GM23338 (cell line): ENCODE data around the gene TCN1. TPM values are rescaled to one million over a fixed set of nuclear protein-coding genes. Genes with fewer than 3 reads are reported as not detected.

ENCODE experiments used
- ATAC-seq: fragments of 200-7000 bp; cut with Tn5 transposase; 3 replicates; pipeline ENCODE4 v1.9.1; 2020
- DNase-seq: peaks from one replicate; pipeline ENCODE4 v3.0.0-alpha.2; 2015; ENCODE audit warnings: low spot score
- H2AFZ ChIP-seq: fragments of 200-600 bp; sonication (generic); 2 replicates; pipeline ENCODE4 v1.8.0; 2016; ENCODE audit warnings: antibody characterized with exemption, mild to moderate bottlenecking, moderate library complexity
- H3F3A ChIP-seq: fragments of 200-600 bp; sonication (generic); replicated peaks from 2 replicates; pipeline ENCODE4 v1.8.0; 2017; ENCODE audit warnings: antibody characterized with exemption, mixed run types, low read depth
- H3K27ac ChIP-seq: fragments of 200-600 bp; sonication (generic); 2 replicates; pipeline ENCODE4 v1.6.1; 2016; ENCODE audit warnings: low read depth
- H3K27me3 ChIP-seq: fragments of 200-600 bp; sonication (generic); 2 replicates; pipeline ENCODE4 v1.8.0; 2016; ENCODE audit warnings: mild to moderate bottlenecking, mixed run types, moderate library complexity; ENCODE audit not compliant: insufficient read depth
- H3K36me3 ChIP-seq: fragments of 200-600 bp; sonication (generic); 2 replicates; pipeline ENCODE4 v1.8.0; 2016; ENCODE audit warnings: mild to moderate bottlenecking; ENCODE audit not compliant: insufficient read depth
- H3K4me1 ChIP-seq: fragments of 200-600 bp; sonication (generic); 2 replicates; pipeline ENCODE4 v1.8.0; 2016; ENCODE audit warnings: mild to moderate bottlenecking, moderate library complexity; ENCODE audit not compliant: insufficient read depth
- H3K4me2 ChIP-seq: fragments of 200-600 bp; sonication (generic); 2 replicates; pipeline ENCODE4 v1.7.1; 2017; ENCODE audit warnings: mixed run types
- H3K4me3 ChIP-seq: fragments of 200-600 bp; sonication (generic); 2 replicates; pipeline ENCODE4 v1.6.1; 2016; ENCODE audit warnings: mixed run types
- H3K79me2 ChIP-seq: fragments of 200-600 bp; sonication (generic); replicated peaks from 2 replicates; pipeline ENCODE4 v1.8.0; 2017; ENCODE audit warnings: mild to moderate bottlenecking; ENCODE audit not compliant: insufficient read depth
- H3K9me2 ChIP-seq: fragments of 200-600 bp; sonication (generic); 2 replicates; pipeline ENCODE4 v1.8.0; 2017; ENCODE audit not compliant: insufficient read depth
- H4K20me1 ChIP-seq: fragments of 200-600 bp; sonication (generic); replicated peaks from 2 replicates; pipeline ENCODE4 v1.8.0; 2017; ENCODE audit warnings: mild to moderate bottlenecking; ENCODE audit not compliant: insufficient read depth
- H3K27ac Mint-ChIP-seq: 2 replicates; pipeline ENCODE4 v1.8.0; 2020; ENCODE audit warnings: inconsistent platforms, mild to moderate bottlenecking, moderate library complexity, mixed read lengths
- H3K27me3 Mint-ChIP-seq: 3 replicates; pipeline ENCODE4 v1.8.0; 2022; ENCODE audit warnings: low read depth, mild to moderate bottlenecking, moderate library complexity, mixed read lengths, inconsistent platforms; ENCODE audit not compliant: insufficient read depth, poor library complexity
- H3K36me3 Mint-ChIP-seq: 3 replicates; pipeline ENCODE4 v1.8.0; 2021; ENCODE audit warnings: low read depth, mild to moderate bottlenecking, inconsistent platforms, moderate library complexity, mixed read lengths
- H3K4me1 Mint-ChIP-seq: 3 replicates; pipeline ENCODE4 v1.8.0; 2020; ENCODE audit warnings: mild to moderate bottlenecking, inconsistent platforms, mixed read lengths
- H3K4me3 Mint-ChIP-seq: 3 replicates; pipeline ENCODE4 v1.8.0; 2021; ENCODE audit warnings: moderate library complexity, mild to moderate bottlenecking, inconsistent platforms, mixed read lengths
- H3K9me3 Mint-ChIP-seq: 3 replicates; pipeline ENCODE4 v1.8.0; 2020; ENCODE audit warnings: moderate library complexity, mild to moderate bottlenecking, inconsistent platforms, mixed read lengths
- CREB1 ChIP-seq: fragments of 250-450 bp; sonication (Bioruptor Pico); IDR thresholded peaks from 2 replicates; pipeline ENCODE4 v1.5.0; 2020; ENCODE audit warnings: low read depth, mild to moderate bottlenecking, moderate library complexity
- EZH2 ChIP-seq: fragments of 200-600 bp; sonication (generic); IDR thresholded peaks from one replicate; pipeline ENCODE4 v1.8.0; 2017; ENCODE audit warnings: antibody characterized with exemption, mild to moderate bottlenecking, low read depth; ENCODE audit not compliant: unreplicated experiment
- EZH2phosphoT487 ChIP-seq: fragments of 200-600 bp; sonication (generic); IDR thresholded peaks from one replicate; pipeline ENCODE4 v1.8.1; 2018; ENCODE audit warnings: antibody characterized with exemption; ENCODE audit not compliant: unreplicated experiment
- NANOG ChIP-seq: IDR thresholded peaks from 2 replicates; pipeline ENCODE4 v1.6.1; 2016; ENCODE audit warnings: antibody characterized with exemption, borderline replicate concordance
- STAT1 ChIP-seq: IDR thresholded peaks from one replicate; pipeline ENCODE4 v1.6.1; 2016; ENCODE audit warnings: antibody characterized with exemption; ENCODE audit not compliant: unreplicated experiment
- ZNF114 ChIP-seq: fragments of 250-450 bp; sonication (Bioruptor Pico); IDR thresholded peaks from 2 replicates; pipeline ENCODE4 v1.5.0; 2020; ENCODE audit warnings: mild to moderate bottlenecking, moderate library complexity
- polyA plus RNA-seq: library from polyadenylated mRNA; unstranded; fragments of >200 nt; fragmentation: Nextera tagmentation; extraction: Ambion mirVana; gene quantifications from 2 replicates; pipeline ENCODE4 v1.2.1, GENCODE V29; 2016
- total RNA-seq: library from RNA; depleted of rRNA; stranded (reverse); fragments of >200 nt; shearing (Covaris generic); gene quantifications from 2 replicates; pipeline ENCODE4 v1.2.3, GENCODE V29; 2014
- TF ChIP-seq, protein P1 (sequence below): fragments of 250-450 bp; sonication (Bioruptor Pico); IDR thresholded peaks from 2 replicates; pipeline ENCODE4 v1.5.0; 2020; ENCODE audit warnings: mild to moderate bottlenecking, moderate library complexity
- TF ChIP-seq, protein P2 (sequence below), 2 experiments: fragments of 200-600 bp in 1 of 2; sonication (generic) in 1 of 2; conservative IDR thresholded peaks; 2 replicates each; pipeline versions ENCODE4 v1.5.1 to v1.6.1; 2016 to 2017; ENCODE audit warnings: antibody characterized with exemption in 2 of 2, low read depth in 2 of 2, mild to moderate bottlenecking in 2 of 2, moderate library complexity in 1 of 2
- TF ChIP-seq, protein P3 (sequence below): IDR thresholded peaks from 2 replicates; pipeline ENCODE4 v1.6.1; 2016; ENCODE audit warnings: antibody characterized with exemption

TCN1 gene
- total and polyA plus RNA-seq, 2 experiments from 2014 or later, result not detected

DNA sequence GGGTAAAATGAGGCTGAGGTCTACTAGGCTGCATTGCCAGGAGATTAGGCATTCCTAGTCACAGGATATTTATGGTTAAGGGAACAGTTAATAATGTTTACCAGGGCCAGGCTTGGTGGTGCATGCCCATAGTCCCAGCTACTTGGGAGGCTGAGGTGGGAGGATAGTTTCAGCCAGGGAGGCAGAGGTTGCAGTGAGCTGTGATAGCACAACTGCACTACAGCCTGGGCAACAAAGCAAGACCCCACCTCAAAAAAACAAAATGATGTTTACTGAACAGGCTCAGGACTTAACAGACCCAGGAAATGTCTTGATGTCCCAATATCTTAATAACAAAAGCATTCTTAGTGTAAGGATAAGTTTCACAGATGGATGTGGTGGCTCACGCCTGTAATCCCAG is 52.9 kb downstream of the TCN1 start:
- H3K36me3 ChIP-seq, result peaks cover 7% of the 10 kb centered on the region; the same call in 1 of the 2 replicates
- peaks cover 25% of the 10 kb centered on the region for H3K36me3 Mint-ChIP-seq
- H3K4me3 ChIP-seq, result no peak overlapping the region
- ATAC-seq, result no peak
- H3K4me1 Mint-ChIP-seq, result peaks cover 52% of the 10 kb centered on the region
- H3F3A ChIP-seq, result no peaks in the 10 kb centered on the region
- H3K27ac Mint-ChIP-seq, result no peak overlapping the region
- no peak overlapping the region for H2AFZ ChIP-seq
- no peak overlapping the region for H3K4me2 ChIP-seq
- TF ChIP-seq ZNF114 (no peak), STAT1 (no peak), CREB1 (CRISPR knock-in tag) (no peak), EZH2 (no peak), NANOG (no peak), EZH2phosphoT487 (no peak)
- TF ChIP-seq, protein P1, sequence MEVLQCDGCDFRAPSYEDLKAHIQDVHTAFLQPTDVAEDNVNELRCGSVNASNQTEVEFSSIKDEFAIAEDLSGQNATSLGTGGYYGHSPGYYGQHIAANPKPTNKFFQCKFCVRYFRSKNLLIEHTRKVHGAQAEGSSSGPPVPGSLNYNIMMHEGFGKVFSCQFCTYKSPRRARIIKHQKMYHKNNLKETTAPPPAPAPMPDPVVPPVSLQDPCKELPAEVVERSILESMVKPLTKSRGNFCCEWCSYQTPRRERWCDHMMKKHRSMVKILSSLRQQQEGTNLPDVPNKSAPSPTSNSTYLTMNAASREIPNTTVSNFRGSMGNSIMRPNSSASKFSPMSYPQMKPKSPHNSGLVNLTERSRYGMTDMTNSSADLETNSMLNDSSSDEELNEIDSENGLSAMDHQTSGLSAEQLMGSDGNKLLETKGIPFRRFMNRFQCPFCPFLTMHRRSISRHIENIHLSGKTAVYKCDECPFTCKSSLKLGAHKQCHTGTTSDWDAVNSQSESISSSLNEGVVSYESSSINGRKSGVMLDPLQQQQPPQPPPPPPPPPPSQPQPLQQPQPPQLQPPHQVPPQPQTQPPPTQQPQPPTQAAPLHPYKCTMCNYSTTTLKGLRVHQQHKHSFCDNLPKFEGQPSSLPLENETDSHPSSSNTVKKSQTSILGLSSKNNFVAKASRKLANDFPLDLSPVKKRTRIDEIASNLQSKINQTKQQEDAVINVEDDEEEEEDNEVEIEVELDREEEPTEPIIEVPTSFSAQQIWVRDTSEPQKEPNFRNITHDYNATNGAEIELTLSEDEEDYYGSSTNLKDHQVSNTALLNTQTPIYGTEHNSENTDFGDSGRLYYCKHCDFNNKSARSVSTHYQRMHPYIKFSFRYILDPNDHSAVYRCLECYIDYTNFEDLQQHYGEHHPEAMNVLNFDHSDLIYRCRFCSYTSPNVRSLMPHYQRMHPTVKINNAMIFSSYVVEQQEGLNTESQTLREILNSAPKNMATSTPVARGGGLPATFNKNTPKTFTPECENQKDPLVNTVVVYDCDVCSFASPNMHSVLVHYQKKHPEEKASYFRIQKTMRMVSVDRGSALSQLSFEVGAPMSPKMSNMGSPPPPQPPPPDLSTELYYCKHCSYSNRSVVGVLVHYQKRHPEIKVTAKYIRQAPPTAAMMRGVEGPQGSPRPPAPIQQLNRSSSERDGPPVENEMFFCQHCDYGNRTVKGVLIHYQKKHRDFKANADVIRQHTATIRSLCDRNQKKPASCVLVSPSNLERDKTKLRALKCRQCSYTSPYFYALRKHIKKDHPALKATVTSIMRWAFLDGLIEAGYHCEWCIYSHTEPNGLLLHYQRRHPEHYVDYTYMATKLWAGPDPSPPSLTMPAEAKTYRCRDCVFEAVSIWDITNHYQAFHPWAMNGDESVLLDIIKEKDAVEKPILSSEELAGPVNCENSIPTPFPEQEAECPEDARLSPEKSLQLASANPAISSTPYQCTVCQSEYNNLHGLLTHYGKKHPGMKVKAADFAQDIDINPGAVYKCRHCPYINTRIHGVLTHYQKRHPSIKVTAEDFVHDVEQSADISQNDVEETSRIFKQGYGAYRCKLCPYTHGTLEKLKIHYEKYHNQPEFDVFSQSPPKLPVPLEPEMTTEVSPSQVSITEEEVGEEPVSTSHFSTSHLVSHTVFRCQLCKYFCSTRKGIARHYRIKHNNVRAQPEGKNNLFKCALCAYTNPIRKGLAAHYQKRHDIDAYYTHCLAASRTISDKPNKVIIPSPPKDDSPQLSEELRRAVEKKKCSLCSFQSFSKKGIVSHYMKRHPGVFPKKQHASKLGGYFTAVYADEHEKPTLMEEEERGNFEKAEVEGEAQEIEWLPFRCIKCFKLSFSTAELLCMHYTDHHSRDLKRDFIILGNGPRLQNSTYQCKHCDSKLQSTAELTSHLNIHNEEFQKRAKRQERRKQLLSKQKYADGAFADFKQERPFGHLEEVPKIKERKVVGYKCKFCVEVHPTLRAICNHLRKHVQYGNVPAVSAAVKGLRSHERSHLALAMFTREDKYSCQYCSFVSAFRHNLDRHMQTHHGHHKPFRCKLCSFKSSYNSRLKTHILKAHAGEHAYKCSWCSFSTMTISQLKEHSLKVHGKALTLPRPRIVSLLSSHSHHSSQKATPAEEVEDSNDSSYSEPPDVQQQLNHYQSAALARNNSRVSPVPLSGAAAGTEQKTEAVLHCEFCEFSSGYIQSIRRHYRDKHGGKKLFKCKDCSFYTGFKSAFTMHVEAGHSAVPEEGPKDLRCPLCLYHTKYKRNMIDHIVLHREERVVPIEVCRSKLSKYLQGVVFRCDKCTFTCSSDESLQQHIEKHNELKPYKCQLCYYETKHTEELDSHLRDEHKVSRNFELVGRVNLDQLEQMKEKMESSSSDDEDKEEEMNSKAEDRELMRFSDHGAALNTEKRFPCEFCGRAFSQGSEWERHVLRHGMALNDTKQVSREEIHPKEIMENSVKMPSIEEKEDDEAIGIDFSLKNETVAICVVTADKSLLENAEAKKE (CRISPR knock-in tag), result no peak
- TF ChIP-seq, protein P2, sequence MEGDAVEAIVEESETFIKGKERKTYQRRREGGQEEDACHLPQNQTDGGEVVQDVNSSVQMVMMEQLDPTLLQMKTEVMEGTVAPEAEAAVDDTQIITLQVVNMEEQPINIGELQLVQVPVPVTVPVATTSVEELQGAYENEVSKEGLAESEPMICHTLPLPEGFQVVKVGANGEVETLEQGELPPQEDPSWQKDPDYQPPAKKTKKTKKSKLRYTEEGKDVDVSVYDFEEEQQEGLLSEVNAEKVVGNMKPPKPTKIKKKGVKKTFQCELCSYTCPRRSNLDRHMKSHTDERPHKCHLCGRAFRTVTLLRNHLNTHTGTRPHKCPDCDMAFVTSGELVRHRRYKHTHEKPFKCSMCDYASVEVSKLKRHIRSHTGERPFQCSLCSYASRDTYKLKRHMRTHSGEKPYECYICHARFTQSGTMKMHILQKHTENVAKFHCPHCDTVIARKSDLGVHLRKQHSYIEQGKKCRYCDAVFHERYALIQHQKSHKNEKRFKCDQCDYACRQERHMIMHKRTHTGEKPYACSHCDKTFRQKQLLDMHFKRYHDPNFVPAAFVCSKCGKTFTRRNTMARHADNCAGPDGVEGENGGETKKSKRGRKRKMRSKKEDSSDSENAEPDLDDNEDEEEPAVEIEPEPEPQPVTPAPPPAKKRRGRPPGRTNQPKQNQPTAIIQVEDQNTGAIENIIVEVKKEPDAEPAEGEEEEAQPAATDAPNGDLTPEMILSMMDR (conservative IDR thresholded peaks at IDR 0.05; ENCODE audit: low read depth in 2 of 2), result no peak
- TF ChIP-seq, protein P3, sequence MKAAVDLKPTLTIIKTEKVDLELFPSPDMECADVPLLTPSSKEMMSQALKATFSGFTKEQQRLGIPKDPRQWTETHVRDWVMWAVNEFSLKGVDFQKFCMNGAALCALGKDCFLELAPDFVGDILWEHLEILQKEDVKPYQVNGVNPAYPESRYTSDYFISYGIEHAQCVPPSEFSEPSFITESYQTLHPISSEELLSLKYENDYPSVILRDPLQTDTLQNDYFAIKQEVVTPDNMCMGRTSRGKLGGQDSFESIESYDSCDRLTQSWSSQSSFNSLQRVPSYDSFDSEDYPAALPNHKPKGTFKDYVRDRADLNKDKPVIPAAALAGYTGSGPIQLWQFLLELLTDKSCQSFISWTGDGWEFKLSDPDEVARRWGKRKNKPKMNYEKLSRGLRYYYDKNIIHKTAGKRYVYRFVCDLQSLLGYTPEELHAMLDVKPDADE, result no peak
- H3K9me3 Mint-ChIP-seq, result no peaks in the 10 kb centered on the region
- peaks cover 53% of the 10 kb centered on the region for H3K4me1 ChIP-seq
- H3K9me2 ChIP-seq, result no peaks in the 10 kb centered on the region
- H3K79me2 ChIP-seq, result peaks cover 16% of the 10 kb centered on the region
- H3K27ac ChIP-seq, result no peak overlapping the region
- H4K20me1 ChIP-seq, result no peaks in the 10 kb centered on the region
- H3K27me3 ChIP-seq, result no peaks in the 10 kb centered on the region
- H3K27me3 Mint-ChIP-seq, result peaks cover 7% of the 10 kb centered on the region
- no peak overlapping the region for H3K4me3 Mint-ChIP-seq
- no peak for DNase-seq
